B cell (primary cell): ENCODE measurements around the gene ZFAND5. TPM values are rescaled to one million over a fixed set of nuclear protein-coding genes. Genes with fewer than 3 reads are reported as not detected.

Experiments
- ATAC-seq: fragments of 200-7000 bp; cut with Tn5 transposase; one replicate; pipeline ENCODE4 v1.10.0; 2021; ENCODE audit warnings: low read depth, mild to moderate bottlenecking, moderate number of reproducible peaks, moderate library complexity
- CTCF ChIA-PET: fragments of 350-600 bp; sonication (Branson Sonifier 250); formaldehyde crosslinking; loops from one replicate; lab custom pipeline; 2021; ENCODE audit warnings: antibody characterized with exemption, inconsistent platforms; lab: Charles Lee
- POLR2A ChIA-PET: fragments of 350-600 bp; sonication (Branson Sonifier 250); formaldehyde crosslinking; loops from one replicate; lab custom pipeline; 2021; ENCODE audit warnings: antibody characterized with exemption; lab: Charles Lee
- DNase-seq: peaks from one replicate; pipeline ENCODE4 v3.0.0; 2013
- H2AFZ ChIP-seq: 2 replicates; pipeline ENCODE4 v1.6.1; 2012; ENCODE audit warnings: mild to moderate bottlenecking, low read depth, low read length; ENCODE audit not compliant: insufficient read depth, poor library complexity, severe bottlenecking
- H3K27ac ChIP-seq, 2 donors: 1 replicate in 1 of 2; 2 replicates in 1 of 2; pipeline ENCODE4 v1.5.1; 2012 to 2013; ENCODE audit warnings: low read length in 2 of 2, mild to moderate bottlenecking in 2 of 2, moderate library complexity in 1 of 2
- H3K27me3 ChIP-seq, 4 experiments: fragments of 200-600 bp in 1 of 4; sonication (generic) in 1 of 4; replicated peaks in 1 of 4; 1 replicate in 2 of 4; 2 replicates in 2 of 4; pipeline versions ENCODE4 v1.6.1 to v1.7.0; 2013 to 2016; ENCODE audit warnings: low read length in 3 of 4, mild to moderate bottlenecking in 2 of 4, mixed read lengths in 1 of 4, moderate library complexity in 1 of 4; ENCODE audit not compliant: insufficient read depth in 4 of 4, control insufficient read depth in 3 of 4; ENCODE audit errors: control extremely low read depth in 1 of 4
- H3K36me3 ChIP-seq, 2 experiments: replicated peaks in 1 of 2; 1 replicate in 1 of 2; 2 replicates in 1 of 2; pipeline versions ENCODE4 v1.6.1 to v1.7.1; 2013; ENCODE audit warnings: low read length in 1 of 2; ENCODE audit not compliant: insufficient read depth in 2 of 2, control insufficient read depth in 1 of 2; ENCODE audit errors: control extremely low read depth in 1 of 2, extremely low read depth in 1 of 2
- H3K4me1 ChIP-seq, 2 donors: fragments of 200-600 bp in 1 of 2; sonication (generic) in 1 of 2; 1 replicate in 1 of 2; 2 replicates in 1 of 2; pipeline versions ENCODE4 v1.5.1 to v1.6.1; 2013 to 2017; ENCODE audit warnings: low read length in 2 of 2; ENCODE audit not compliant: control insufficient read depth in 2 of 2, insufficient read depth in 2 of 2
- H3K4me2 ChIP-seq: replicated peaks from 2 replicates; pipeline ENCODE3; 2012; ENCODE audit warnings: mild to moderate bottlenecking, low read depth, low read length; ENCODE audit not compliant: poor library complexity, severe bottlenecking
- H3K4me3 ChIP-seq, 5 experiments: fragments of 200-600 bp in 1 of 5; sonication (generic) in 1 of 5; 1 replicate in 3 of 5; 2 replicates in 2 of 5; pipeline versions ENCODE4 v1.5.1 to v1.7.0; 2011 to 2016; ENCODE audit warnings: low read length in 4 of 5, mild to moderate bottlenecking in 4 of 5, low read depth in 2 of 5, control low read depth in 1 of 5, moderate library complexity in 1 of 5; ENCODE audit not compliant: insufficient read depth in 1 of 5; ENCODE audit errors: control extremely low read depth in 1 of 5, extremely low read depth in 1 of 5
- H3K79me2 ChIP-seq: fragments of 200-600 bp; sonication (generic); one replicate; pipeline ENCODE4 v1.6.0; 2016; ENCODE audit warnings: low read length; ENCODE audit not compliant: control insufficient read depth, insufficient read depth
- H3K9ac ChIP-seq: fragments of 200-600 bp; sonication (generic); 2 replicates; pipeline ENCODE4 v1.6.1; 2017; ENCODE audit warnings: mild to moderate bottlenecking, low read length, moderate library complexity
- H3K9me3 ChIP-seq, 3 donors: one replicate each; pipeline versions ENCODE4 v1.6.1 to v1.7.1; 2013; ENCODE audit warnings: low read length in 2 of 3; ENCODE audit not compliant: control insufficient read depth in 2 of 3, insufficient read depth in 1 of 3; ENCODE audit errors: control extremely low read depth in 1 of 3
- H4K20me1 ChIP-seq: 2 replicates; pipeline ENCODE4 v1.6.0; 2012; ENCODE audit warnings: mild to moderate bottlenecking, low read length; ENCODE audit not compliant: insufficient read depth, control insufficient read depth, poor library complexity, severe bottlenecking
- H3K27ac Mint-ChIP-seq: one replicate; pipeline ENCODE4 v1.8.0; 2021; ENCODE audit warnings: mixed read lengths
- H3K27me3 Mint-ChIP-seq: one replicate; pipeline ENCODE4 v1.8.0; 2021; ENCODE audit warnings: mixed read lengths
- H3K4me1 Mint-ChIP-seq: one replicate; pipeline ENCODE4 v1.8.0; 2021; ENCODE audit warnings: mixed read lengths
- H3K4me3 Mint-ChIP-seq: one replicate; pipeline ENCODE4 v1.8.0; 2021; ENCODE audit warnings: mixed read lengths
- H3K9me3 Mint-ChIP-seq: one replicate; pipeline ENCODE4 v1.8.0; 2022; ENCODE audit warnings: mixed read lengths; ENCODE audit not compliant: insufficient read depth
- CTCF ChIP-seq: fragments of 200-600 bp; IDR thresholded peaks from one replicate; pipeline ENCODE4 v1.8.0; 2022; ENCODE audit warnings: antibody characterized with exemption, mild to moderate bottlenecking
- EZH2 ChIP-seq: IDR thresholded peaks from 2 replicates; pipeline ENCODE4 v1.6.1; 2012; ENCODE audit warnings: borderline replicate concordance, low read depth, mild to moderate bottlenecking, moderate library complexity, low read length; ENCODE audit not compliant: insufficient read depth, poor library complexity, severe bottlenecking
- WGBS: methylation state at CpG from one replicate; pipeline ENCODE4 v1.1.5; 2013; ENCODE audit warnings: missing lambda C conversion rate; ENCODE audit not compliant: insufficient coverage; 5-methylcytosine and 5-hydroxymethylcytosine counted together
- intact Hi-C: fragments of 100-400 bp; cut with micrococcal nuclease; formaldehyde crosslinking; loops from one replicate; pipeline ENCODE4 v1.10.0; 2022
- polyA plus RNA-seq: library from polyadenylated mRNA; depleted of rRNA; stranded (reverse); fragments of >200 nt; gene quantifications from 2 replicates; pipeline ENCODE4 v1.2.3, GENCODE V29; 2012
- total RNA-seq, 2 donors: library from RNA; stranded (reverse); fragments of 120-200 nt in 1 of 2; gene quantifications; 1 replicate in 1 of 2; 2 replicates in 1 of 2; pipeline versions ENCODE4 v1.2.3 to v1.2.4, GENCODE V29; 2013 to 2022

The ZFAND5 gene
- total and polyA plus RNA-seq, 2 donors (not counting 1 experiment from before 2014, with no cell fraction given): 95.3 to 162 TPM

GRCh38 chr9:72371151-72371550 lies 6.1 kb upstream of the ZFAND5 start:
- H3K27ac ChIP-seq: no peak overlapping the region
- no peaks in the 10 kb centered on the region for H3K79me2 ChIP-seq
- H3K4me1 ChIP-seq: no peaks in the 10 kb centered on the region
- Mint-ChIP-seq H3K4me1 (no peaks in the 10 kb centered on the region), H3K4me3 (no peak overlapping the region), H3K9me3 (no peaks in the 10 kb centered on the region), H3K27ac (no peak overlapping the region), H3K27me3 (peaks cover 7% of the 10 kb centered on the region)
- H3K4me2 ChIP-seq: no peak overlapping the region
- intact Hi-C loops: no loop called here
- H3K4me3 ChIP-seq: no peak overlapping the region
- ATAC-seq (no peak), DNase-seq (no peak)
- no peaks in the 10 kb centered on the region for H3K9me3 ChIP-seq
- no peaks in the 10 kb centered on the region for H3K27me3 ChIP-seq
- H3K36me3 ChIP-seq: no peaks in the 10 kb centered on the region
- TF ChIP-seq EZH2 (no peak), CTCF (no peak)
- H3K9ac ChIP-seq: no peak overlapping the region
- CTCF ChIA-PET: interaction anchor here (1.1 kb wide), 1 partner anchor 92 kb away, joined by 3 read pairs; no protein-coding TSS in a partner anchor
- no peaks in the 10 kb centered on the region for H4K20me1 ChIP-seq
- POLR2A ChIA-PET: no interaction called here
- H2AFZ ChIP-seq: no peak overlapping the region

GRCh38 chr9:72365525-72366256 lies 683 bp upstream of the ZFAND5 start:
- POLR2A ChIA-PET: interaction anchor here (0.7 to 1.7 kb wide), 6 partner anchors 61 to 598 kb away, joined by 3 to 8 read pairs (median 4); partner anchors contain the start of genes ABHD17B and C9orf85
- Histone ChIP-seq H4K20me1 (peaks cover 30% of the 10 kb centered on the region), H3K36me3 (peaks cover 0 to 6% of the 10 kb centered on the region in 2 experiments), H3K4me1 (peaks cover 22 to 24% of the 10 kb centered on the region in 2 donors), H3K4me3 (peak overlapping the region; percentile 71 to 95 (median 80)), H3K27ac (peak overlapping the region; percentile 99 to 100), H2AFZ (peak overlapping the region; percentile 80), H3K27me3 (no peaks in the 10 kb centered on the region), H3K79me2 (peaks cover 43% of the 10 kb centered on the region), H3K9me3 (no peaks in the 10 kb centered on the region), H3K4me2 (peak overlapping the region; percentile 97), H3K9ac (peak overlapping the region; percentile 99)
- under 1% methylated on average over 31 of the region's 38 CpGs for WGBS
- H3K4me1 Mint-ChIP-seq: peaks cover 34% of the 10 kb centered on the region
- H3K27me3 Mint-ChIP-seq: no peaks in the 10 kb centered on the region
- H3K9me3 Mint-ChIP-seq: no peaks in the 10 kb centered on the region
- peak overlapping the region; percentile 97 for H3K27ac Mint-ChIP-seq
- H3K4me3 Mint-ChIP-seq: peak overlapping the region; percentile 95
- ATAC-seq (peak; percentile 52), DNase-seq (peak; percentile 89)
- intact Hi-C loops: loop anchor here (1.0 to 10.0 kb wide), 7 partner anchors 61 to 1953 kb away; partner anchors contain the start of genes ABHD17B, C9orf85 and KLF9
- CTCF ChIA-PET: interaction anchor here (1.2 to 1.9 kb wide), 2 partner anchors 25 to 85 kb away, joined by 3 to 5 read pairs; no protein-coding TSS in a partner anchor
- TF ChIP-seq EZH2 (no peak), CTCF (peak; percentile 29)
